ENCODE results near the gene AKAP9. TPM values are rescaled to one million over a fixed set of nuclear protein-coding genes. Genes with fewer than 3 reads are reported as not detected.
"Not testable (repeated sequence)": the region's sequence is repeated elsewhere in the genome, so short reads cannot be mapped to it uniquely, and the experiment has no call there.

AKAP9 gene
- 10 to 100 TPM; 57.0 to 61.9 TPM for total RNA-seq
- polyA plus RNA-seq (2013, experiment 1 of 2) = 26.4 TPM
- 30.1 TPM for polyA plus RNA-seq (2013, experiment 2 of 2)
- long read RNA-seq, experiment 1, partial matches to known transcripts = 9 of 14 reads
- long read RNA-seq, experiment 1, other reads (novel, unspliced or antisense) = 5 of 14 reads
- long read RNA-seq, experiment 2, partial matches to known transcripts = 24 of 38 reads
- long read RNA-seq, experiment 2, other reads (novel, unspliced or antisense) = 12 of 38 reads
- long read RNA-seq, experiment 3, transcript AKAP9-205 (7 exons, 1,356 nt) = major isoform, 13 of 51 reads
- long read RNA-seq, experiment 3, partial matches to known transcripts = 31 of 51 reads
- long read RNA-seq, experiment 3, other reads (novel, unspliced or antisense) = 7 of 51 reads
- long read RNA-seq, experiment 4, transcript AKAP9-205 (7 exons, 1,356 nt) = major isoform, 32 of 95 reads
- long read RNA-seq, experiment 4, partial matches to known transcripts = 52 of 95 reads
- long read RNA-seq, experiment 4, other reads (novel, unspliced or antisense) = 11 of 95 reads

GRCh38 chr7:91940572-91941341, at the start of gene AKAP9:
TSS of gene AKAP9 (plus strand) at chr7:91940862. CDS start at chr7:91941100, 238 bp downstream.
- Mint-ChIP-seq H3K36me3 (ENCODE audit: low read depth) (peaks cover 4% of the 10 kb centered on the region), H3K9me3 (no peaks in the 10 kb centered on the region), H3K27ac (peak within 1 kb of the TSS; percentile 98), H3K4me3 (peak within 1 kb of the TSS; percentile 75), H3K27me3 (ENCODE audit: insufficient read depth) (peaks cover 36% of the 10 kb centered on the region), H3K4me1 (peaks cover 12% of the 10 kb centered on the region)
- WGBS, 2 experiments (ENCODE audit: insufficient coverage in 1 of 2, insufficient read length in 1 of 2) = 0 to 4% methylated on average over 5 to 59 of the region's 59 CpGs
- DNase-seq = peak; percentile 94
- peak within 1 kb of the TSS; percentile 96 for H3K9ac ChIP-seq (ENCODE audit: extremely low read depth, low read length, poor library complexity, severe bottlenecking)
- H3K4me1 ChIP-seq (ENCODE audit: control insufficient read depth, insufficient read depth, low read length) = no peaks in the 10 kb centered on the region
- H3K27me3 ChIP-seq (ENCODE audit: control insufficient read depth, insufficient read depth, low read length, poor library complexity, severe bottlenecking) = peaks cover 6% of the 10 kb centered on the region
- peak within 1 kb of the TSS; percentile 95 for H3K4me3 ChIP-seq (ENCODE audit: low read length)
- no peaks in the 10 kb centered on the region for H3K9me3 ChIP-seq (ENCODE audit: control insufficient read depth, low read length)
- H3K27ac ChIP-seq (ENCODE audit: low read depth, low read length) = peak within 1 kb of the TSS; percentile 81
- peaks cover 5% of the 10 kb centered on the region for H3K36me3 ChIP-seq (ENCODE audit: control insufficient read depth, insufficient read depth, low read length)
- TF ChIP-seq, protein P1, sequence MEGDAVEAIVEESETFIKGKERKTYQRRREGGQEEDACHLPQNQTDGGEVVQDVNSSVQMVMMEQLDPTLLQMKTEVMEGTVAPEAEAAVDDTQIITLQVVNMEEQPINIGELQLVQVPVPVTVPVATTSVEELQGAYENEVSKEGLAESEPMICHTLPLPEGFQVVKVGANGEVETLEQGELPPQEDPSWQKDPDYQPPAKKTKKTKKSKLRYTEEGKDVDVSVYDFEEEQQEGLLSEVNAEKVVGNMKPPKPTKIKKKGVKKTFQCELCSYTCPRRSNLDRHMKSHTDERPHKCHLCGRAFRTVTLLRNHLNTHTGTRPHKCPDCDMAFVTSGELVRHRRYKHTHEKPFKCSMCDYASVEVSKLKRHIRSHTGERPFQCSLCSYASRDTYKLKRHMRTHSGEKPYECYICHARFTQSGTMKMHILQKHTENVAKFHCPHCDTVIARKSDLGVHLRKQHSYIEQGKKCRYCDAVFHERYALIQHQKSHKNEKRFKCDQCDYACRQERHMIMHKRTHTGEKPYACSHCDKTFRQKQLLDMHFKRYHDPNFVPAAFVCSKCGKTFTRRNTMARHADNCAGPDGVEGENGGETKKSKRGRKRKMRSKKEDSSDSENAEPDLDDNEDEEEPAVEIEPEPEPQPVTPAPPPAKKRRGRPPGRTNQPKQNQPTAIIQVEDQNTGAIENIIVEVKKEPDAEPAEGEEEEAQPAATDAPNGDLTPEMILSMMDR (conservative IDR thresholded peaks at IDR 0.05) = peak; percentile 13

- no peak for DNase-seq
- Mint-ChIP-seq H3K4me3 (no peak overlapping the region), H3K4me1 (peaks cover 15% of the 10 kb centered on the region), H3K27me3 (ENCODE audit: insufficient read depth) (peaks cover under 1% of the 10 kb centered on the region), H3K36me3 (ENCODE audit: low read depth) (peaks cover 2% of the 10 kb centered on the region), H3K9me3 (peaks cover 34% of the 10 kb centered on the region), H3K27ac (peak overlapping the region; percentile 93)
- TF ChIP-seq, protein P1 (conservative IDR thresholded peaks at IDR 0.05) = no peak
- 47 to 71% methylated on average over 2 to 3 of the region's 3 CpGs for WGBS, 2 experiments (ENCODE audit: insufficient coverage in 1 of 2, insufficient read length in 1 of 2)
- no peaks in the 10 kb centered on the region for H3K36me3 ChIP-seq (ENCODE audit: control insufficient read depth, insufficient read depth, low read length)
- peaks cover 21% of the 10 kb centered on the region for H3K9me3 ChIP-seq (ENCODE audit: control insufficient read depth, low read length)
- no peak overlapping the region for H3K9ac ChIP-seq (ENCODE audit: extremely low read depth, low read length, poor library complexity, severe bottlenecking)
- peaks cover 7% of the 10 kb centered on the region for H3K4me1 ChIP-seq (ENCODE audit: control insufficient read depth, insufficient read depth, low read length)
- no peaks in the 10 kb centered on the region for H3K27me3 ChIP-seq (ENCODE audit: control insufficient read depth, insufficient read depth, low read length, poor library complexity, severe bottlenecking)
- no peak overlapping the region for H3K27ac ChIP-seq (ENCODE audit: low read depth, low read length)
- peak overlapping the region; percentile 54 for H3K4me3 ChIP-seq (ENCODE audit: low read length)
These were observed 48.5 kb upstream of the AKAP9 start for GRCh38 chr7:91892099-91892705.

- Mint-ChIP-seq H3K4me3 (no peak overlapping the region), H3K27me3 (ENCODE audit: insufficient read depth) (no peaks in the 10 kb centered on the region), H3K9me3 (peaks cover 30% of the 10 kb centered on the region), H3K4me1 (peaks cover 15% of the 10 kb centered on the region), H3K36me3 (ENCODE audit: low read depth) (peaks cover 2% of the 10 kb centered on the region), H3K27ac (peak overlapping the region; percentile 93)
- no peaks in the 10 kb centered on the region for H3K36me3 ChIP-seq (ENCODE audit: control insufficient read depth, insufficient read depth, low read length)
- TF ChIP-seq, protein P1 (conservative IDR thresholded peaks at IDR 0.05) = no peak
- H3K9me3 ChIP-seq (ENCODE audit: control insufficient read depth, low read length) = peaks cover 21% of the 10 kb centered on the region
- 0 to 36% methylated on average over 1 to 2 of the region's 2 CpGs for WGBS, 2 experiments (ENCODE audit: insufficient coverage in 1 of 2, insufficient read length in 1 of 2)
- H3K27me3 ChIP-seq (ENCODE audit: control insufficient read depth, insufficient read depth, low read length, poor library complexity, severe bottlenecking) = no peaks in the 10 kb centered on the region
- peak; percentile 71 for DNase-seq
- H3K9ac ChIP-seq (ENCODE audit: extremely low read depth, low read length, poor library complexity, severe bottlenecking) = no peak overlapping the region
- H3K4me1 ChIP-seq (ENCODE audit: control insufficient read depth, insufficient read depth, low read length) = peaks cover 7% of the 10 kb centered on the region
- H3K4me3 ChIP-seq (ENCODE audit: low read length) = peak overlapping the region; percentile 54
- H3K27ac ChIP-seq (ENCODE audit: low read depth, low read length) = no peak overlapping the region
These were observed 47.8 kb upstream of the AKAP9 start for GRCh38 chr7:91892821-91893340.

DNA sequence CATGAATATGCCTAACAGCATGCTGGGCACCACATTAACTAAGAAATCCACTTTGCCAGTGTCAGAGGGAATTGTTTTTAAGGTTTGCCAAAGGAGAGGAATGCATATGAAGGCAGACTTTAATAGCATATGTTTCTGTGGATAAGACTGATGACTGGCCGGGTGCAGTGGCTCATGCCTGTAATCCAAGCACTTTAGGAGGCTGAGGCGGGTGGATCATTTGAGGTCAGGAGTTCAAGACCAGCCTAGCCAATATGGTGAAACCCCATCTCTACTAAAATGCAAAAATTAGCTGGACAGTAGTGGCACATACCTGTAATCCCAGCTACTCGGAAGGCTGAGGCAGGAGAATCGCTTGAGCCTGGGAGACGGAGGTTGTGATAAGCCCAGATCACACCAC, 47.0 kb upstream of the AKAP9 start:
- not testable (repeated sequence) for H3K27me3 ChIP-seq (ENCODE audit: control insufficient read depth, insufficient read depth, low read length, poor library complexity, severe bottlenecking); H3K4me1 ChIP-seq (ENCODE audit: control insufficient read depth, insufficient read depth, low read length); H3K9ac ChIP-seq (ENCODE audit: extremely low read depth, low read length, poor library complexity, severe bottlenecking); H3K27me3 Mint-ChIP-seq (ENCODE audit: insufficient read depth); H3K27ac Mint-ChIP-seq; H3K4me3 ChIP-seq (ENCODE audit: low read length); H3K36me3 ChIP-seq (ENCODE audit: control insufficient read depth, insufficient read depth, low read length); DNase-seq; H3K36me3 Mint-ChIP-seq (ENCODE audit: low read depth); H3K4me3 Mint-ChIP-seq; H3K27ac ChIP-seq (ENCODE audit: low read depth, low read length)
- H3K9me3 ChIP-seq (ENCODE audit: control insufficient read depth, low read length) = peaks cover 21% of the 10 kb centered on the region
- peaks cover 23% of the 10 kb centered on the region for H3K9me3 Mint-ChIP-seq
- peaks cover 15% of the 10 kb centered on the region for H3K4me1 Mint-ChIP-seq
- 97% methylated on average over 3 to 5 of the region's 5 CpGs for WGBS, 2 experiments (ENCODE audit: insufficient coverage in 1 of 2, insufficient read length in 1 of 2)
